Glomerular visceral epithelial cell (primary cell): Measurements from ENCODE around the gene TRDN.
"Not testable (repeated sequence)": the region's sequence is repeated elsewhere in the genome, so short reads cannot be mapped to it uniquely, and the experiment has no call there.

Source experiments
- DNase-seq: peaks from one replicate; pipeline ENCODE4 v3.0.0-alpha.2; 2016; ENCODE audit errors: extremely low spot score

TRDN gene

DNA sequence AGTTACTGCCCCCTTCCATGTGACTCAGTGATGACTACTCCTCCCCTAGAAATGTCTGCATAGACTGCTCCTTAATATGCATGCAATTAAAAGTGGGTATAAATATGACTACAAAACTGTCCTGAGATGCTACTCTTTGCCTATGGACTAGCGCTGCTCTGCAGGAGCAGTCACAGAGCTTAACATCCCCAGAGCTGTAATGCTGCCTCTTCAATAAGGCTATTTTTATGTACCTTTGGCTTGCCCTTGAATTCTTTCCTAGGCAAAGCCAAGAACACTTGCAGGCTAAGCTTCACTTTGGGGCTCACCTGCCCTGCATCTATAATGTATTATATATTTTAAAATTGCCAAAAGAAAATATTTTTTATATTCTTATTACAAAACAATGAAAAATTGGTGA is 341.6 kb downstream of the TRDN start:
- no peak for DNase-seq

DNA sequence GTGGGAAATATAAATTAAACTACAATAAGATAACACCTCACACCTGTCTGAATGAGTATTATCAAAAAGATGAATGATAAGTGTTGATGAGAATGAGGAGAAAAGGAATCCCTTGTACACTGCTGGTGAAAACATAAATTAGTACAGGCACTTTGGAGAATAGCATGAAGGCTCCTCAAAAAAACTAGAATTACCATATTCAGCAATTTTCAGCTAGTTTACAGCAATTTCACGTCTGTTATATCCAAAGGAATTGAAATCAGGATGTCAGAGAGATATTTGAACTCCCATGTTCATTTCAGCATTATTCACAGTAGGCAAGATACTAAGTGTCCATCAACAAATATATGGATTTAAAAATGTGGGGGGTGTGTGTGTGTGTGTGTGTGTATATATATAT is 348.1 kb downstream of the TRDN start:
- no peak for DNase-seq

DNA sequence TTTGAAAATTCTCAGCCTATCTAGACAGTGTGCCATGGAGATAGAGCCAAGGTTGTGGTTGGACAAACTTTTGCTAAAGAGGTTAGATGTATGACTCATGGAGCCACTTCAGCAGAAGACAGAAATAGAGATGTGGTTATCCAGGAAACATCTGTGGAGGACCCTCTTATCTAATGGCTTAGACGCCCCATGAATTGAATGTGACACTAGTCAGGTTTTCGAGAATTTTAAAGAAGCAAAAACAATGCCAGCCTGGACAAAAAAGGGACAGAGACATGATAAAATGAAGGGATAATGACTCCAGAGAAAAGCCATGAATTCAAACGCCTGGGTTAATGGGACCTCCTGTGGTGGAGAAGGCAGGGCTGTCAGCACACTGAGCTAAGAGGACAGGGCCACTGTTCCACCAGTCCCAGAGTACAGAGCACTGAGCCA is 360.2 kb downstream of the TRDN start:
- no peak for DNase-seq

DNA sequence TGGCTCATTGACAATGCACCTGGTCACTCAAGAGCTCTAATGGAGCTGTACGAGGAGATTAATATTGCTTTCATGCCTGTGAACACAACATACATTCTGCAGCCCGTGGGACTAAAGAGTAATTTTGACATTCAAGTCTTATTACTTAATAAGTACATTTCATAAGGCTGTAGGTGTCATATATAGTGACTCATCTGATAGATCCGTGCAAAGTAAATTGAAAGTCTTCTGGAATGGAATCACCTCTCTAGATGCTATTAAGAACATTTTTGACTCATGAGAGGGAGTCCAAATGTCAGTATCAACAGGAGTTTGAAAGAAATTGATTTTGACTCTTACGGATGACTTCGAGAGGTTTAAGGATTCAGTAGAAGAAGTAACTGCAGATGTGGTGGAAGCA is 372.8 kb downstream of the TRDN start:
- no peak for DNase-seq

DNA sequence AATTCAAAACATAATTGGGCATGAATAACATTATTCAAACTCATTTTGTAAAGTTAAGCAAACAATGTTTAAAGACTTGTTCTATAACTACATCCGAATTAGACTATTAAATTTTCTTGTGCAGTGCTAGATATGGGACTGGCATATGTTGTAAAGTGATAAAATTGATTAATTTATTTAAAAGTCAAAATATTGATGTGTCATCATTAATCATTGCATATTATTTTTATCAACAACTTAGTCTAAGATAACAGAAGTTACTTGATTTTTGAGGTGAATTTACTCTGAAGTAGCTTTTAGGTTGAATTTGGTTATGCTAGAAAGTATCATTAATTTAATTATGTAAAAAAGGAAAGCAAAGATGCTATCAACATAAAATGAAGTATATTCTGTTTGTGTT is 396.1 kb downstream of the TRDN start:
- no peak for DNase-seq

DNA sequence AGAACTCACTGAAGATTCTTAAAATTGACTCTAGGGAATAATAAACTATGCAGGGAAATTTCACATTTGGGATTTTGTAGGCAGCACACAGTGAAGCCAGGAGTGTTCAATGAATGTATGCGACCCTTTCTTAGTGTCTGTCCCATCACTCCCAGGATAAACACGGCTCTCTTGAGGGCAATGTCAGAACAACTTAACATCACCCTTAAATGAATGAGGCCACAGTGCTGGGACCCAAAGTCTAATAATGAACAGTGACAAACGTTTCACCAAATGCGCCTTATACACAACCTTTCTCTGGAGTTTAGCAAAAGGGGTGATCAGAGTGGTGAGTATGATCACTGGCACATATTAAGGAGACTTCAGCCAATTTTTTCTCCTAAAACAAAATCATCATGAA is 403.4 kb downstream of the TRDN start:
- no peak for DNase-seq

DNA sequence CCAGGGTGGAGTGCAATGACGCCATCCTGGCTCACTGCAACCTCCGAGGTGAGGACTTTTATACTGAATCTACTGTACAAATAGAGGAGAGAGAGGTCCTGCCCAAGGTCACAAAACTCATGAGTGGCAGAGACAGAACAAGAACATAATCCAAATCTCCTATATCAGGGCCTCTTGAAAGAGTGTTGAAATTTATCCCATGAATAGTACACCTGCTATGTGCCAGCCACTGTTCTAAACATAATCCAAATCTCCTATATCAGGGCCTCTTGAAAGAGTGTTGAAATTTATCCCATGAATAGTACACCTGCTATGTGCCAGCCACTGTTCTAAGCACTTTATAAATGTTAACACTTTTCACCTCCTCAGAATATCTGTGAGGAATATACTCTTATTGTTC is 409.0 kb downstream of the TRDN start:
- not testable (repeated sequence) for DNase-seq

DNA sequence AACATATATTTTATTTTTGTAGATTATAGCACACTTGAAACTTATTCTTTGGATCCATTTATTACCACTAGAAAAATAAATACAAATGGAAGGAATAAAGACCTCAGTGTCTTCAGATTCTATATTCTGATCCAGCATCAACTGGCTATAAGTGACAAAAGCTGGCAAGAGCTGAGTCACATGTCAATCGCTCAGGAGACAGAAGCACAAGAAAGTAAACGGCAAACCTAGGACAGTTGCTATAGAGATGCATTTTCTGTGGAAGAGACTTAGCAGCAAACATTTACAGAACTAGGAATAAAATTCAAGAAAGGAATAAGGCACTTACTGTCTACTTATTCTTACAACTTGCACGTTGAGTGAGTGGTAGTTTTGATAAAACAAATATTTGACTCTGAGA is 410.4 kb downstream of the TRDN start:
- DNase-seq = no peak

DNA sequence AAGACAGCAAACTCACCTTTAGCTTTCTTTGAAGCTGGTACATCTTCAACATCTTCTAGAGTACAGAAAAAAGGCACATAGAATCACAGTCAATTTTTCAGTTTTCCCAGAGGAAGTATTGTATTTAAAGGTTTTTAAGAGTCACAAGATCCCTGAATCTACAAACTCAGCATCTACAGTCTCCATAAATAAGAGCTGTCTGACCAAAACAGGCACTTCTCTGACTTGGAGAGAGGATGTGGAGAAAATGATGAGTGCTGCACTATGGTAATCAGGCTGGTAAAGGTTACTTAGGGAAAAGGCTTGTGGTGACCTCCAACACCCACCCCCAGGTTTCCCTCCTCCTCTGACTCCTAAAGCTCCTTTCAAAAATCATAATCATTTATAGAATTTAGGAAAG is 412.7 kb downstream of the TRDN start:
- DNase-seq = no peak

DNA sequence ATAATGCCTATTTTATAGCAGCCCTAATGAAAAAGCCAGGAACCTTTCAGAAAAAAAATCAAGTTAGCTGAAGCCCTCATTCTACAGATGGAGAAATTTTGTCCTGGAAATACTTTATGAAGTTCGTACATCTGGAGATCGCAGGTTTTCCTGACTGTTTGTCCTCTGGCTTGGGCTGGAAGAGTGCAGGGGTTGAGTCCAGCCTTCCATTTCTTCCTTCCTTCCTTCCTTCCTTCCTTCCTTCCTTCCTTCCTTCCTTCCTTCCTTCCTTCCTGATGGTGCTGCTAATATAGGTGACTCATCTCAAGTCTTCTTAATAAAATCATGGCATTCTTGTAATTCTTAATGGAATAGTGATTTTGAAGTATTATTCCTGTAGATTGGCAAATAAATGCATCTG is 413.3 kb downstream of the TRDN start:
- DNase-seq = no peak

DNA sequence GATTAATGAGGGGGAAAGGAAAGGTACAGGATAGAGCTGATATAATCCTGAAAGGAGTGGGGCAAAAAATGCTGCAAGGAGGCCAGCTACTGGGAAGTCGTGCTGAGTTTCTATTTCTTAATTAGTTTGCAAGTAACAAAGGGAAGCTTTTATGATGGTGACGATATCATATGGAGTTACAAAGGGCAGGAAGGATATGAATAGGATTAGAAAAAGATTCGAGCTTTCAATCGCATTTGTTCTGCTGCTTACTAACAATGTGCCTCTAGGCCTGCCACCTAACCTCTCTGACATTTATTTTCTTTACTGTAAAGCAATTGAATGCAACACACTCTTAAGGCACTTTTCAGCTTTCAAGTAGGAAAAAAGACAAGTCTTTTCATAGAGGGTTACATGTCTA is 421.5 kb downstream of the TRDN start:
- no peak for DNase-seq

DNA sequence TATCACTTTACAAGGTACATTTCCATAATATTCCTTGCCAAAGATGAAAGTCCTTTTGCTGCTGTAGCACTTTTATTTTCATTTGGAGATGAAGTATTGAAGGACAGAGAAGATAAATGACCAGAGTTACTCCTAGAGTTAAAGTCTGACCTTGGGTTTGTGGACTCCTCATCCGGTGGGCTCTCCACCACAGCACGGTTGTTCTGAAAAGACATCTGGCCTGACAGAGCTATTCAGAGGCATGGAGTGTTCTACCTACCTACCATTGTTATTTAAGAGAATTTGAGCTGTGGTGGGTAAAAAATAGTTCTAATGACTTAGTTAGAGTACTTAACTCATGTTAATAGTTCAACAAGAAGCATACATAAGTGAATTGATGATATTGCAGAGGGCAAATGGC is 422.3 kb downstream of the TRDN start:
- no peak for DNase-seq

DNA sequence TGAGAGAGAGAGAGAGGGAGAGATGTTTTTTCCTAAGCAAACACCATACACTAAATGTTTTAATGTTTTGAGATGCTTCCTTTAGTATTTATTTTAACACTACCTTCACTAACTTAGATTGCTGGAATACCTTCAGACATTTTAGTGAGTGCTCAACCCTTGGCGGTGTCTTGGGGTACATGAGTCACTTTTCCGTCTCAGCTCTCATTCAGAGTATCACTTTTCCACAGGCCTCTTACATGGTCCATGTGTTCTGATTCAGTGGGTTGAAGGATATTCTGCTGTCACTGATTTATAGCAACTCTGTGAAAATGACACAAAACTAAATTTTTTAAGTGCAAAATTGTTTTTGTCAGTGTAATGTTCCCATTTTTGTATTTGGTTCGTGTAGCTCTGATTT is 422.8 kb downstream of the TRDN start:
- no peak for DNase-seq

DNA sequence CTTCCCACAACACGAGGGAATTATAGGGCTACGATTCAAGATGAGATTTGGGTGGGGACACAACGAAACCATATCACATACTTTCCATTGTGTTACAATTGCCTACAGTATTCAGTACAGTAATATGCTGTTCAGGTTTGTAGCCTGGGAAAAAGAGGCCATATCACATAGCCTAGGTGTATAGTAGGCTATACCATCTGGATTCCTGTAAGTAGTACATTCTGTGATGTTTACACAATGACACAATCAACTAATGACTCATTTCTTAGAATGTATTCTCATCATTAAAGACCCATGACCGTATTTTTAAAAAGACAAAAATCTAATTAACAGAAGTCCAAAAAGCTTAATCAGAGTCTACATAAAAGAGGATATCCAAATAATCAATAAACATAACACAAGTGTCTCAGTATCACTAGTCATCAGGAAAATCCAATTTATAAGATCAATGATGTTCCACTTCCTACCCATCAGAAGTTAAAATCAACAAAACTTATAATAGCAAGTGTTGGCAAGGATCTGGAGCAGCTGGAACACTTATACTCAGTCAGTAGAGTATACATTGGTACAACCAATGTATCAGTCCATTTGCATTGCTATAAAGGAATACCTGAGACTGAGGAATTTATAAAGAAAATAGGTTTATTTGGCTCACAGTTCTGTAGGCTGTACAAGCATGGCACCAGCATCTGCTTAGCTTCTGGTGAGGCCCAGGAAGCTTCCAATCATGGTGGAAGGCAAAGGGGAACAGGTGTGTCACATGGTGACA is 424.8 kb downstream of the TRDN start:
- no peak for DNase-seq

DNA sequence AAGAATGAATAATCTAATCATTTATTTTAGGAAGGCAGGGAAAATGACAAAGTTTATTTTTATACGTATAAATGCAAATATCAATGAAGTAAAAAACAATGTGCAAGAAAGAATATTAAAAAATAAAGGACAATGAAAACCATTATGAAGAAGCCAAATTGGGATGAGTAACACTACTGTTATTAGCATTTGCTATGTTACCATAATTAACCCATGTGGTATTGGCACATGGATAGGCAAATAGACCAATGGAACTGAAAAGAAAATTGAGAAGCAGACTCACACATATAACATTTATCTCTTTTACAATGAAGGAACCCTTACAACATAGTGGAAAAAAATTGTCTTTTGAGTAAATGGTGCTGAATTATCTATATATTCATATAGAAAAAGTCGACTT is 426.1 kb downstream of the TRDN start:
- no peak for DNase-seq

DNA sequence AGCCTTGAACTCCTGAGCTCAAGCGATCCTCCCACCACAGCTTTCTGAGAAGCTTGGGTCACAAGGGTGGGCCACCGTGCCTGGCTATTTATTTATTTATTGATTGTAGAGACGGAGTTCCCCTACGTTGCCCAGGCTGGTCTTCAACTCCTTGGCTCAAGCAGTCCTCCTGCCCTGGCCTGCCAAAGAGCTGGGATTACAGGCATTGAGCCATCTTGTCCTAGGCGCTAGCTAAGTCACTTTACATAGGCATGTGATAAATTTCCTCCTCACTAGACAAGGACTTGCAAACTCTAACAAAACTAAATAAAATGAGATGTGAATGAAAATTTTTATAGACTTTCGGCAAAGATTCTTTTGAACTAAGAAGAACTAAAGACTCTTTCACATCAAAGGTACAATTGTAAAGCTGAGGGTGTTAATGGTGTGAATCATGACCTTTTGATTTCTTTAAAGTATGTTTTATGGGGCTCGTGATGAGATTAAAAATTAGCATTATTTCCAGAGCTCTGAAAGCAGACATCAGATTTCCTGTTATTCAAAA is 428.7 kb downstream of the TRDN start:
- DNase-seq = no peak

DNA sequence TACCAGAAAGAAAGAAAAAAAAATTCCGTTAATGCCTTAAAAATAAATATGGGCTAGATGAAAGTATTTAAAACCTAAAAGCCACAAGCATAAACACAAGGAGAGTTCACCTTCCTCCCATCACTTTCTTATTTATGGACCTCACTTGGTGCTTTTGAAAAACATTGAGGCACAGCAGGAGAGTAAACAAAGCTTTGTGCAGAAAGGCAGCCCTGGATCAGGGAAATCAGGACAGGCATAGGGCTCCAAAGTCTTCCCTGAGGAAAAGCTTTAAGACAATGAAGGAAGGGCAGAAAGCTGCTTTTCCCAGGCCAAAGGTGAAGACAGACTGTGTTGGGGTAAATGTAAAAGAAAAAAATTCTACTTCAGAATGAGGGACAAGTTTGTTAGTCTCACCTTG is 432.8 kb downstream of the TRDN start:
- no peak for DNase-seq

DNA sequence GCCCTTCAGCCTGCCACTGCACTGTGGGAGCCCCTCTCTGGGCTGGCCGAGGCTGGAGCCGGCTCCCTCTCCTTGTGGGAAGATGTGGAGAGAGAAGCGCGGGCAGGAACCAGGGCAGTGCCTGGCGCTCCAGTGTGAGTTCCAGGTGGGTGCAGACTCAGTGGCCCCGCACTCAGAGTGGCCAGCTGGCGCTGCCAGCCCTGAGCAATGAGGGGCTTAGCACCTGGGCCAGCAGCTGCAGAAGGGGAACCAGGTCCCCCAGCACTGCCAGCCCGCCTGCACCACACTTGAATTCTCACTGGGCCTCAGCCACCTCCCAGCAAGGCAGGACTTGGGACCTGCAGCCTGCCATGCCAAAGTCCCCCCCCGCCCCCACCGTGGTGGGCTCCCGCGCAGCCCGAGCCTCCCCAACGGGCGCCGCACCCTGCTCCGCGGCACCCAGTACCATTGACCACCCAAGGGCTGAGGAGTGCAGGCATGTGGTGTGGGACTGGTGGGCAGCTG is 434.8 kb downstream of the TRDN start:
- DNase-seq = no peak

DNA sequence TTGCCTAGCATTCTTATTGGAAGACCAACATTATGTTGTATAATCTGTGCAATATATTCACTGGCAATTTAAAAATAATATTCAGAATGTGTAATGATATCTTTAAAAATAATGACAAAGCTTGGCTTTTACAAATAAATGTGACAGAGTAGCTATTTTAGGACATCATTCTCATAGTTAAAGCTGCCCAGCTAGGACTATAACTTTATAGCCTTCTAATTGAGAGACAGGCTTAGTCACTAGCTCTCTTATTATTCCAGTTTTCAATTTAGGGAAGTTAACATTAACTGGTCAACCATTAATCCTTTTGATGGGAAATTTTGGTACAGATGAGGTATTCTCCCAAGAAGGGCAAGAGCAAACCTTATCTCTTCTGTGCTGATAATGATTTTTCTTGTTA is 443.5 kb downstream of the TRDN start:
- DNase-seq = no peak

DNA sequence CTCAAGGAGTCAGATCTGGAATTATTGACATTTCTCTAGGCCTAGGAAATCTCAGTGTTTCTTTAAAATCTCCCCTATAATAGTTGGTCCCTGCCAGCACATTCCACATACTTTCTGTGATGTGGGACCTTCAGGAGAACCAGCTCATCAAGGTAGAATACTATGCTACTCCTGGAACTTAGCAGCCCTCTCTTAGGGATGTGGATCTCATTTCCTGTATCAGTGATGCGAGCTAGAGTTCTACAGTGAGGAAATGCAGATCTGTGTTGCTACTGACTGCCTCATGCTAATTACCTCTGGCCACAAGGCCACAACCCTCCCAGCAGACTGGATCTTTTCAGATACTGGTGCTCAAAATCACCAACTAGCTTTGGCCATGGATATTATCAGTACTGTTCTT is 446.9 kb downstream of the TRDN start:
- no peak for DNase-seq

DNA sequence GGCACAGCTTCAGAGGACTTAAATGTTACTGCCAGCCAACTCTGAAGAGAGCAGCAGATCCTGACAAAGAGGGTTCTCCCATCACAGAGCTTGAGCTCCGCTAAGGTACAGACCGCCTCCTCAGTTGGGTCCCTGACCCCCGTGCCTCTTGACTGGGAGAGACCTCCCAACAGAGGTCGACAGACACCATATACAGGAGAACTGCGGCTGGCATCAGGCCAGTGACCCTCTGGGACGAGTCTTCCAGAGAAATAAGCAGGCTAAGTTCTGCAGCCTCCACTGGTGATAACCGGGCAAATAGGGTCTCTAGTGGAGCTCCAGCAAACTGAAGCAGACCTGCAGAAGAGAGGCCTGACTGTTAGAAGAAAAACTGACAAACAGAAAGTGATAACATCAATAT is 453.8 kb downstream of the TRDN start:
- DNase-seq = no peak

DNA sequence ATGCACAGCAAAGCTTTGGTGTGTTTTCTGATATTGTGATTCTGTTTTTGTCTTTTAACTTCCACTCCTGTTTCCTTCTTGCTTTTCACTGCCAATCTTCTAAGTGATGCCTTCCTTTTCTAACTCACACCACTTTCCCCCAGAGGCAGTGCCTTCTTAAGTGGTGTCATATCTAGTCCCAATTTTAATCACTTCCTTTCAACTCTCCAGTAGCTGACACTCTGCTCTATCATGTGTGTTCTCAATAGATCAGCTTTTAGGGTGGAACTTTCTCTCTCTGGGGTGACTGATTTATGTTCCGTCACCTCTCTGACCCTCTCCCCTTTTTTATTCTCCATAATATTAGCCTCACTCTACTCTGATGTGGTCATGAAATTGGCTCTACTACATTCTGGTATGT is 460.0 kb downstream of the TRDN start:
- DNase-seq = no peak

DNA sequence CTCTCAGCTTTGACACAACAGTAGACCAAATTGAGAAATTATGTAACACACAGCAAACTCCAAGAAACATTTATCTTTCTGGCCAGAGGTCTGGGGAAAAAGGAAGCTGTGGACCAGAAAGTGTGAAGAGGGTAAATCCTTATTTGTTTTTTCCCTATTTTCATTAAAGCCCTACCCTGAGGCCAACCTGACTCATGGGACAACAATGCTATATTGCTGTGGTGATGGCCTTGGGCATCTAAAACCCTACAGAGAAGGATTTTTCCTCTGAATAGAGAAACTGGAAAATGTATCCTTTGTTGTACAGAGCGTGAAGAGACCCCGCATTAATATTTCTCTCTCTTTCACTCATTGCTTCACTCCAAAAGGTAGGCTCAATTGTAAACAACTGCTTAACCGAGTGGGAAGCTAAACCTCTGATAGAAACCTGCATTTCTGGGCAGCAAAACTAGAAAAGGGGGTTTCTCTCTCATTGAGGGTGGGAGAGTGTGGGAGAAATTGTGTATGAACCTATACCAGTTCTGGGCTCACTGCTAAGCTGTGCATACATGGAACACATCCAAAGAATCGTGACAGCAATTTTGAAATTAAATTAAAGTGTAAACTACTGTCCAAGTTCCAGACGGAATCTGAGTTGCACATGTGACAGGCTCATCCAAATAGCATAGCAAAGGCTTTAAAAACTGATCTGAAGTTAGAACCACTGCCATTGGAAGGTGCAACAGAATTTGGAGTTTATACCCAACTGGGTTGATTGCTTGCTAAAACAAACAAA is 465.2 kb downstream of the TRDN start:
- no peak for DNase-seq
